K562 (cell line): Measurements from ENCODE around the gene LTO1. TPM values are rescaled to one million over a fixed set of nuclear protein-coding genes. Genes with fewer than 3 reads are reported as not detected.

Experiments used
- ATAC-seq: fragments of 200-7000 bp; cut with Tn5 transposase; 3 replicates; pipeline ENCODE4 v1.9.1; 2020; ENCODE audit warnings: moderate library complexity
- BruUV-seq: library from RNA; stranded (reverse); fragments of 400-500 nt; replicated peaks from 2 replicates; lab custom pipeline; 2021; lab: Mats Ljungman, UMichigan
- CTCF ChIA-PET: fragments of 300-600 bp; formaldehyde crosslinking; extraction: SDS; loops from one replicate; lab custom pipeline; 2021; ENCODE audit warnings: low intra/inter-chr PET ratio; lab: Yijun Ruan, JAX
- POLR2A ChIA-PET: fragments of 300-600, 350-650 bp; sonication (Branson Sonifier 250); formaldehyde crosslinking; extraction: SDS; loops from one replicate; lab custom pipeline; 2021; ENCODE audit warnings: antibody characterized with exemption, inconsistent platforms; lab: Yijun Ruan, JAX
- DNase-seq, 4 experiments: peaks; one replicate each; pipeline versions ENCODE4 v3.0.0 to v3.0.0-alpha.2; 2011 to 2018; ENCODE audit warnings: low spot score in 3 of 4, mixed read lengths in 3 of 4; ENCODE audit errors: extremely low read depth in 1 of 4
- FAIRE-seq: peaks from 2 replicates; lab custom pipeline; 2011; peaks lifted over from hg19 to GRCh38; lab: Jason Lieb, UNC
- H2AFZ ChIP-seq: 2 replicates; pipeline ENCODE4 v1.6.0; 2011; ENCODE audit warnings: low read depth, low read length, control low read depth, inconsistent platforms
- H3K27ac ChIP-seq: fragments of 200-600 bp; 3 replicates; pipeline ENCODE4 v1.8.0; 2011; ENCODE audit warnings: low read depth, mild to moderate bottlenecking, control low read depth, inconsistent platforms, low read length, moderate library complexity, mixed read lengths; ENCODE audit errors: extremely low read depth
- H3K27me3 ChIP-seq, 2 experiments: fragments of 300-600 bp in 1 of 2; 2 replicates in 1 of 2; 3 replicates in 1 of 2; pipeline versions ENCODE4 v1.6.0 to v1.8.0; 2011; ENCODE audit warnings: inconsistent platforms in 2 of 2, low read length in 2 of 2, mild to moderate bottlenecking in 1 of 2, mixed read lengths in 1 of 2, moderate library complexity in 1 of 2; ENCODE audit not compliant: control insufficient read depth in 2 of 2, insufficient read depth in 2 of 2
- H3K36me3 ChIP-seq: fragments of 300-600 bp; 3 replicates; pipeline ENCODE4 v1.8.0; 2011; ENCODE audit warnings: mild to moderate bottlenecking, low read length, inconsistent platforms; ENCODE audit not compliant: control insufficient read depth, insufficient read depth
- H3K4me1 ChIP-seq, 2 experiments: fragments of 200-600 bp in 1 of 2; replicated peaks in 1 of 2; 2 replicates in 1 of 2; 3 replicates in 1 of 2; pipeline versions ENCODE4 v1.5.1 to v1.8.0; 2011; ENCODE audit warnings: inconsistent platforms in 2 of 2, low read length in 2 of 2, mild to moderate bottlenecking in 1 of 2, mixed read lengths in 1 of 2, moderate library complexity in 1 of 2; ENCODE audit not compliant: control insufficient read depth in 2 of 2, insufficient read depth in 2 of 2
- H3K4me2 ChIP-seq: 2 replicates; pipeline ENCODE4 v1.6.1; 2011; ENCODE audit warnings: low read length, control low read depth, inconsistent platforms, mixed read lengths; ENCODE audit not compliant: insufficient read depth
- H3K4me3 ChIP-seq: fragments of 200-600 bp; sonication (generic), shearing (Covaris generic); 2 replicates; pipeline ENCODE4 v1.5.1; 2016; ENCODE audit warnings: control low read depth, inconsistent platforms
- H3K79me2 ChIP-seq: fragments of 200-600 bp; 3 replicates; pipeline ENCODE4 v1.8.0; 2011; ENCODE audit warnings: low read length, inconsistent platforms; ENCODE audit not compliant: control insufficient read depth, insufficient read depth
- H3K9ac ChIP-seq, 2 experiments: 2 replicates each; pipeline versions ENCODE4 v1.6.0 to v1.6.1; 2011; ENCODE audit warnings: low read depth in 2 of 2, low read length in 2 of 2, control low read depth in 1 of 2, inconsistent platforms in 1 of 2, mild to moderate bottlenecking in 1 of 2, mixed read lengths in 1 of 2; ENCODE audit not compliant: insufficient read depth in 1 of 2
- H3K9me1 ChIP-seq: one replicate; pipeline ENCODE4 v1.6.0; 2011; ENCODE audit warnings: inconsistent platforms, mild to moderate bottlenecking, low read length, moderate library complexity; ENCODE audit not compliant: control insufficient read depth, insufficient read depth
- H3K9me3 ChIP-seq: replicated peaks from 2 replicates; pipeline ENCODE4 v1.5.1; 2011; ENCODE audit warnings: low read depth, low read length, inconsistent platforms; ENCODE audit not compliant: control insufficient read depth, insufficient read depth
- H4K20me1 ChIP-seq: replicated peaks from 2 replicates; pipeline ENCODE4 v1.6.1; 2011; ENCODE audit warnings: low read length, inconsistent platforms, mixed read lengths; ENCODE audit not compliant: control insufficient read depth, insufficient read depth
- AFF1 ChIP-seq, 2 experiments: fragments of 450-650 bp; IDR thresholded peaks; 2 replicates each; pipeline ENCODE4 v1.6.1; 2018; ENCODE audit warnings: mild to moderate bottlenecking in 2 of 2, low read depth in 1 of 2; ENCODE audit not compliant: partially characterized antibody in 2 of 2
- CBX1 ChIP-seq: sonication (generic); IDR thresholded peaks from 2 replicates; pipeline ENCODE4 v1.6.1; 2016; ENCODE audit warnings: antibody characterized with exemption, low read depth, mild to moderate bottlenecking
- CBX2 ChIP-seq: fragments of 200-600 bp; sonication (generic); IDR thresholded peaks from one replicate; pipeline ENCODE4 v1.6.1; 2012; ENCODE audit warnings: mild to moderate bottlenecking, low read length, inconsistent platforms; ENCODE audit not compliant: insufficient read depth, poor library complexity, severe bottlenecking
- DMBX1 ChIP-seq: fragments of 250-450 bp; sonication (Bioruptor Pico); IDR thresholded peaks from 2 replicates; pipeline ENCODE4 v1.8.0; 2022; ENCODE audit warnings: inconsistent platforms, mild to moderate bottlenecking, moderate library complexity, borderline replicate concordance
- IRF1 ChIP-seq: sonication (generic); formaldehyde crosslinking; IDR thresholded peaks from 2 replicates; pipeline ENCODE4 v1.8.0; 2022; ENCODE audit warnings: missing genetic modification reagents, mild to moderate bottlenecking, borderline replicate concordance
- PRMT5 ChIP-seq: sonication (generic); formaldehyde crosslinking; IDR thresholded peaks from 2 replicates; pipeline ENCODE4 v1.5.0; 2020; ENCODE audit warnings: missing genetic modification reagents
- SUPT5H ChIP-seq: fragments of 450-650 bp; IDR thresholded peaks from 2 replicates; pipeline ENCODE4 v1.6.1; 2016
- ZNF143 ChIP-seq: sonication (generic); formaldehyde crosslinking; IDR thresholded peaks from 2 replicates; pipeline ENCODE4 v1.9.0; 2022; ENCODE audit warnings: mild to moderate bottlenecking, missing genetic modification reagents
- ZNF551 ChIP-seq: fragments of 250-450 bp; sonication (Bioruptor Pico); IDR thresholded peaks from 2 replicates; pipeline ENCODE4 v1.5.0; 2021; ENCODE audit warnings: mild to moderate bottlenecking, moderate library complexity
- WGBS: fragments of 100-300 bp; shearing (Covaris generic); methylation state at CpG from one replicate; pipeline ENCODE4 v1.1.6; 2016; ENCODE audit warnings: low coverage, mixed read lengths; ENCODE audit not compliant: insufficient coverage; ENCODE audit errors: missing lambda C conversion rate; 5-methylcytosine and 5-hydroxymethylcytosine counted together
- in situ Hi-C: fragments of 300-500 bp; cut with MboI; formaldehyde crosslinking; loops from 4 replicates; pipeline ENCODE4 v1.15.0; 2018; ENCODE audit warnings: inconsistent platforms, mixed read lengths
- intact Hi-C: fragments of 100-400 bp; cut with micrococcal nuclease; formaldehyde crosslinking; loops from 2 replicates; pipeline ENCODE4 v1.14.2; 2022
- polyA plus RNA-seq, 8 experiments: library from polyadenylated mRNA; depleted of rRNA in 4 of 8; stranded (reverse) in 5 of 8; unstranded in 3 of 8; fragments of >200 nt; fragmentation: Nextera tagmentation in 2 of 8; fragmentation: Illumina TruSeq in 1 of 8; extraction: Ambion mirVana in 2 of 8; extraction: Trizol in 1 of 8; gene quantifications; 2 replicates each; pipeline versions ENCODE4 v1.2.1 to v1.2.3, GENCODE V29; 2011 to 2014; ENCODE audit warnings: inconsistent platforms in 1 of 8, missing spikeins in 1 of 8
- total RNA-seq, 7 experiments: library from RNA; depleted of rRNA in 6 of 7; stranded (reverse); fragments of >200 nt in 6 of 7; fragmentation: Illumina TruSeq in 2 of 7; extraction: Trizol in 2 of 7; gene quantifications; 2 replicates each; pipeline versions ENCODE4 v1.2.1 to v1.2.3, GENCODE V29; 2011 to 2021; ENCODE audit warnings: low replicate concordance in 1 of 7

LTO1 gene
- total and polyA plus RNA-seq, 9 of the 15 experiments (the other 6 are each of a cell fraction or from before 2014, with no cell fraction given): 2.6 to 43.4 (median 19.1) TPM

- CTCF ChIA-PET: no interaction called here
- DNase-seq: no peak
- no peaks in the 10 kb centered on the region for H3K79me2 ChIP-seq
- no peaks in the 10 kb centered on the region for H3K9me3 ChIP-seq
- no peak overlapping the region for H3K4me2 ChIP-seq
- no peaks in the 10 kb centered on the region for H3K9me1 ChIP-seq
- H3K4me1 ChIP-seq: peaks cover 2 to 12% of the 10 kb centered on the region in 2 experiments; a peak in 3 of 5 replicates
- no peaks in the 10 kb centered on the region for H3K36me3 ChIP-seq
- BruUV-seq: no TSS peak
- TF ChIP-seq DMBX1: no peak
- no peak for TF ChIP-seq CBX2
- TF ChIP-seq AFF1 (IDR thresholded peaks at IDR 0.05; ENCODE audit: low read depth in 1 of 2, partially characterized antibody in 2 of 2): no peak
- TF ChIP-seq CBX1: no peak
- no peak for TF ChIP-seq ZNF551
- TF ChIP-seq ZNF143 (CRISPR knock-in tag): no peak
- no peak for TF ChIP-seq IRF1 (CRISPR knock-in tag)
- no peak for TF ChIP-seq SUPT5H
- no peak for TF ChIP-seq PRMT5 (CRISPR knock-in tag)
- WGBS: 13% methylated on average over 2 of the region's 2 CpGs
- in situ Hi-C loops (no loop called here), intact Hi-C loops (no loop called here)
- peaks cover 28 to 48% of the 10 kb centered on the region in 2 experiments for H3K27me3 ChIP-seq
- POLR2A ChIA-PET: interaction anchor here (1.0 kb wide), 1 partner anchor 8 kb away, joined by 3 read pairs; no protein-coding TSS in a partner anchor
- no peak overlapping the region for H3K4me3 ChIP-seq
- no peak overlapping the region for H3K9ac ChIP-seq
- H2AFZ ChIP-seq: no peak overlapping the region
- ATAC-seq: no peak
- no peaks in the 10 kb centered on the region for H4K20me1 ChIP-seq
- FAIRE-seq: no peak
- H3K27ac ChIP-seq: no peak overlapping the region
Measured at GRCh38 chr11:69698362-69698761, 23.2 kb upstream of the LTO1 start.
